SU-DHL-6 (cell line): ENCODE results near the gene TGM3.

ENCODE experiments used
- H2AFZ ChIP-seq: fragments of 200-600 bp; sonication (generic); 2 replicates; pipeline ENCODE4 v1.6.1; 2014; ENCODE audit warnings: low read depth, mild to moderate bottlenecking, moderate library complexity, mixed read lengths, antibody characterized with exemption, low read length; ENCODE audit not compliant: severe bottlenecking
- H3F3A ChIP-seq: fragments of 200-600 bp; shearing (Covaris generic); 2 replicates; pipeline ENCODE4 v1.6.0; 2016; ENCODE audit warnings: antibody characterized with exemption, mild to moderate bottlenecking; ENCODE audit not compliant: insufficient read depth
- H3K27ac ChIP-seq: fragments of 200-600 bp; sonication (generic); 2 replicates; pipeline ENCODE4 v1.5.1; 2016; ENCODE audit warnings: low read depth, mild to moderate bottlenecking, low read length, moderate library complexity, mixed read lengths
- H3K27me3 ChIP-seq: fragments of 200-600 bp; sonication (generic), shearing (Covaris generic); 2 replicates; pipeline ENCODE4 v1.6.0; 2014; ENCODE audit warnings: mild to moderate bottlenecking, low read length
- H3K36me3 ChIP-seq: fragments of 200-600 bp; sonication (generic); 2 replicates; pipeline ENCODE4 v1.6.1; 2014; ENCODE audit warnings: mild to moderate bottlenecking, low read length, mixed read lengths
- H3K4me2 ChIP-seq: fragments of 300-600, 200-600 bp; shearing (Covaris generic), sonication (generic); 2 replicates; pipeline ENCODE4 v1.6.0; 2014; ENCODE audit warnings: low read length, low read depth, mild to moderate bottlenecking; ENCODE audit not compliant: poor library complexity, severe bottlenecking
- H3K4me3 ChIP-seq: fragments of 200-600 bp; sonication (generic); 2 replicates; pipeline ENCODE4 v1.5.1; 2014; ENCODE audit warnings: antibody characterized with exemption, low read length, mild to moderate bottlenecking, mixed read lengths; ENCODE audit not compliant: insufficient read depth, poor library complexity, severe bottlenecking
- H3K79me2 ChIP-seq: fragments of 200-600 bp; sonication (generic); 2 replicates; pipeline ENCODE4 v1.6.1; 2014; ENCODE audit warnings: mild to moderate bottlenecking, low read length, moderate library complexity; ENCODE audit not compliant: insufficient read depth
- H3K9ac ChIP-seq: fragments of 200-600 bp; sonication (generic); 2 replicates; pipeline ENCODE4 v1.7.0; 2014; ENCODE audit warnings: mild to moderate bottlenecking, low read length
- H3K9me2 ChIP-seq: fragments of 200-600 bp; sonication (generic); replicated peaks from 2 replicates; pipeline ENCODE4 v1.6.1; 2014; ENCODE audit warnings: low read length; ENCODE audit not compliant: insufficient read depth
- H3K9me3 ChIP-seq: fragments of 200-600 bp; sonication (generic); 2 replicates; pipeline ENCODE4 v1.6.1; 2014; ENCODE audit warnings: low read length, mixed read lengths; ENCODE audit not compliant: insufficient read depth
- H4K20me1 ChIP-seq: fragments of 200-600 bp; sonication (generic); 2 replicates; pipeline ENCODE4 v1.6.1; 2014; ENCODE audit warnings: low read depth, mild to moderate bottlenecking, antibody characterized with exemption, low read length, moderate library complexity, mixed read lengths
- CTCF ChIP-seq: fragments of 200-600 bp; sonication (generic); IDR thresholded peaks from one replicate; pipeline ENCODE4 v1.5.1; 2017; ENCODE audit warnings: antibody characterized with exemption, mild to moderate bottlenecking, low read length, moderate library complexity; ENCODE audit not compliant: insufficient read depth, poor library complexity, severe bottlenecking
- EZH2phosphoT487 ChIP-seq: fragments of 200-600 bp; sonication (generic), shearing (Covaris generic); conservative IDR thresholded peaks from 2 replicates; pipeline ENCODE4 v1.6.1; 2018; ENCODE audit warnings: mild to moderate bottlenecking, antibody characterized with exemption, low read length, moderate library complexity, mixed read lengths

The TGM3 gene

GRCh38 chr20:2368621-2369020 lies 72.8 kb downstream of the TGM3 start:
- Histone ChIP-seq H3K9me3 (peaks cover 7% of the 10 kb centered on the region; the same call in 1 of the 2 replicates), H3K4me2 (no peak overlapping the region), H3K9me2 (no peaks in the 10 kb centered on the region), H3F3A (no peaks in the 10 kb centered on the region), H3K4me3 (no peak overlapping the region), H4K20me1 (no peaks in the 10 kb centered on the region), H3K79me2 (no peaks in the 10 kb centered on the region), H3K27ac (no peak overlapping the region), H3K36me3 (no peaks in the 10 kb centered on the region), H3K27me3 (no peaks in the 10 kb centered on the region), H3K9ac (no peak overlapping the region), H2AFZ (no peak overlapping the region)
- no peak for TF ChIP-seq EZH2phosphoT487
- no peak for TF ChIP-seq CTCF

- no peaks in the 10 kb centered on the region for H3K36me3 ChIP-seq
- no peak overlapping the region for H3K4me2 ChIP-seq
- H3K79me2 ChIP-seq, result no peaks in the 10 kb centered on the region
- no peak overlapping the region for H3K27ac ChIP-seq
- H4K20me1 ChIP-seq, result no peaks in the 10 kb centered on the region
- H2AFZ ChIP-seq, result no peak overlapping the region
- no peaks in the 10 kb centered on the region for H3K27me3 ChIP-seq
- no peak overlapping the region for H3K4me3 ChIP-seq
- TF ChIP-seq CTCF (no peak), EZH2phosphoT487 (no peak)
- H3K9ac ChIP-seq, result no peak overlapping the region
- H3K9me3 ChIP-seq, result peaks cover 7% of the 10 kb centered on the region; the same call in 1 of the 2 replicates
- H3F3A ChIP-seq, result no peaks in the 10 kb centered on the region
- H3K9me2 ChIP-seq, result no peaks in the 10 kb centered on the region
Observed at GRCh38 chr20:2373098-2373497, 77.3 kb downstream of the TGM3 start.

- Histone ChIP-seq H3K9me2 (no peaks in the 10 kb centered on the region), H3K36me3 (no peaks in the 10 kb centered on the region), H3K27me3 (no peaks in the 10 kb centered on the region), H4K20me1 (no peaks in the 10 kb centered on the region), H3K9ac (no peak overlapping the region), H3K9me3 (no peaks in the 10 kb centered on the region), H3K4me3 (no peak overlapping the region), H3K27ac (no peak overlapping the region), H3F3A (no peaks in the 10 kb centered on the region), H3K4me2 (no peak overlapping the region), H2AFZ (no peak overlapping the region), H3K79me2 (no peaks in the 10 kb centered on the region)
- TF ChIP-seq EZH2phosphoT487 (no peak), CTCF (no peak)
Observed at GRCh38 chr20:2374346-2375125, 78.7 kb downstream of the TGM3 start.
